GM19193 (cell line): ENCODE results near the gene ATP6V1E1.

Experiments
- POLR2A ChIP-seq: IDR thresholded peaks from 4 replicates; pipeline ENCODE4 v1.6.1; 2011; ENCODE audit not compliant: insufficient read depth, insufficient read length; ENCODE audit errors: extremely low read depth

The ATP6V1E1 gene

DNA sequence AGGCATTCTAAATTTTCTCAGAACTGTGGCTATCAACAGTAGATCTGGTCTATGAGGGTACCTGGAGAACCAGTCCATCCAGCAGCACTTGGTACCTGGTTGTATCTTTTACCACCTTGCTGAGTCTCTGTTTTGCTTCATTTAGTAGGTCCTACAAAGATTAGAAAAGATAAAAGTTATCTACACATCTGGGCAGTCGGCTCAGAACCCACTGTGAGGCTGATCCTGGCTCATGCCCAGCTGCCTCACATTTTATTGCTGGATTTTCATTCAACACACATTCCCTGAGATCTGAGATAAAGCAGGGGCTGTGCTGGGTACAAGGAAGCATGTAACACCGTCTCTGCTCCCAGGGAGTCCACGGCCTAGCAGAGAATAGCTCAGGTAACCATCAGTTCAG, 27.5 kb downstream of the ATP6V1E1 start:
- TF ChIP-seq POLR2A: no peak

DNA sequence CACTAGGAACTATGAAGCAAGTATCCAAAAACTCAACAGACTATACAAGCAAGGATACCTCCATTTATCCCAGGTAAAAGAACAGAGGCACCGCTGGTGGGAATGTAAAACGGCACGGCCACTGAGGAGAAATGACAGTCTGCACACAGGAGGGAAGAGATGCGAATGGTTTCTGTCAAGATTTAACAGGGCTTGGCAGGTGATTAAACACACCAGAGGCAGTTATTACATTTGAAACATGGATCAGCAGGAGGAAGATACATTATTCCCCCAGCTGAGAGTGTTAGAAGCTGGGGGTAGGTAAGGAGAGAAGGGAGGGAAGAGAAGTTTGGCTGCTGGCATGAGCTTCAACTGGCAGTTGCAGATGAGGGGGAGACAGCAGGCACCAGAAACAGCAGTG, 30.2 kb downstream of the ATP6V1E1 start:
- TF ChIP-seq POLR2A: no peak

- TF ChIP-seq POLR2A: no peak
Measured at GRCh38 chr22:17597217-17597616, 31.3 kb downstream of the ATP6V1E1 start.

DNA sequence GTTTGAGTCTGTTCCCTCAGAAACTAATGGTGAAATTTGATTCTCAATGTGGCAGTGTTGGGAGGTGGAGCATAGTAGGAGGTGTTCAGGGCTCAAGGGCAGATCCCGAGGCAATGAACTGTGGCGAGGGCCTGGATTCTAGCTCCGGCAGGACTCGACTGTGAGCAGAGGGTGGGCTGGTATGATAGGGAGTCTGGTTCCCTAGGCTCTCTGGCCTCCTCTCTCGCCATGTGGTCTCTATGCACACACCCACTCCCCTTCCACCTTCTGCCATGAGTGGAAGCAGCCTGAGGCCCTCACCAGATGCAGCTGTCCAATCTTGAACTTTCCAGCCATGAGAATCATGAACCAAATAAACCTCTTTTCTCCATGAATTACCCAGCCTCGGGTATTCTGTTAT, 32.3 kb downstream of the ATP6V1E1 start:
- TF ChIP-seq POLR2A: no peak

DNA sequence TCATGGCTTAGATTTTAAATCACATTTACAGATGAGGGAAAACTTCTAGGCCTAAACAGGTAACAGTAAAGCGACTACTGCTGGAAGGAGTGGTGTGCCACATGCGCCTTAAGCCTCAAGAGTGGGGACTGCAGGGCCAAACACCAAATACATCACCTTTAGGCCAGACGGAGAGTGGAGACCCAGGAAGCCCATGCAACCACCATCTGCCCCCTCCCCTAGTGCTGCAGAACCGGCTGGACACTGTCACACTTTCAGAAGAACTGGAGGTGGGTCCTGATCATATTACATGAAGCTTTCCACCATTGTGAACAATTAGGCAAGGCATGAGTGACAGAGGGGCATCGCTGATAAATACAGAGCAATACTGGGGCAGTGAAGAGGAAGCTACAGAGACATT, 36.3 kb downstream of the ATP6V1E1 start:
- TF ChIP-seq POLR2A: no peak

- TF ChIP-seq POLR2A: no peak
Measured at GRCh38 chr22:17590586-17590985, 38.0 kb downstream of the ATP6V1E1 start.

DNA sequence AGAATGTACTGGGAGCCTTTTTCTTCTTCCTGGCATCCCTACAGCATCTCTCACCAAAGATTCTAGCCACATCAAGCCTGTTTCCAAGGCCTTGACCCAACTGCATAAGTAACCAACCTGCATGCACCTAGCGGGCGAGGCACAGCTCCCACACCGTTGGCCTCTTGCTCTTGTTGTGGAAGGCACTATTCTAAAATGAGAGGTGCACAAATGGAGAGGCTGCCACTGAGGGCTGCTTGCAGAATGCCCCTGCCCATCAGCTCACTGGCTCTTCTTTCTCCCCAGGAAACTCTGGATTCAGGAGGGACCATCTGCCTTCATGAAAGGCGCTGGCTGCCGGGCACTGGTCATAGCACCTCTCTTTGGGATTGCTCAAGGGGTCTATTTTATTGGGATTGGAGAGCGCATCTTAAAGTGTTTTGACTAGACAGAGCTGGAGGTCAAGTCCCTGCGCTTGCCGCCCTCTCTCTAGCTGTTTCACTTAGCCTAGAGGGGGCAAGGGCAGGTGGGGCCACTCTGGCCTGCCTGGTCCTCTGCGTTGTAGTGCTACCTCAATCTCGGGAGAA, 38.7 kb downstream of the ATP6V1E1 start:
- peak; percentile 10 for TF ChIP-seq POLR2A

DNA sequence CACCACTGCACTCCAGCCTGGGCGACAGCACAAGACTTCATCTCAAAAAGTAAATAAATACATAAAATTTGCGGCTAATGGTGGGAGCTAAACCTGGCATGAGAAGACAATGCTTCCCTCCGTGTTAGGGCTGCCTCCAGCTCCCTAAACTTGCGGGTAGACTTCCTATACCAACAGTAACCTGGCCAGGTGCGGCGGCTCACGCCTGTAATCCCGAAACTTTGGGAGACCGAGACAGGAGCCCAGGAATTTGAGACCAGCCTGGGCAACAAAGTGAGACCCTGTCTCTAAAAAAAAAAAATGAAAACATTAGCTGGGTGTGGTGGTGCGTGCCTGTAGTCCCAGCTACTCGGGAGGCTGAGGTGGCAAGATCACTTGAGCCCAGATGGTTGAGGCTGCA, 39.9 kb downstream of the ATP6V1E1 start:
- TF ChIP-seq POLR2A: no peak

- TF ChIP-seq POLR2A: no peak
Measured at GRCh38 chr22:17587629-17588028, 40.9 kb downstream of the ATP6V1E1 start.

DNA sequence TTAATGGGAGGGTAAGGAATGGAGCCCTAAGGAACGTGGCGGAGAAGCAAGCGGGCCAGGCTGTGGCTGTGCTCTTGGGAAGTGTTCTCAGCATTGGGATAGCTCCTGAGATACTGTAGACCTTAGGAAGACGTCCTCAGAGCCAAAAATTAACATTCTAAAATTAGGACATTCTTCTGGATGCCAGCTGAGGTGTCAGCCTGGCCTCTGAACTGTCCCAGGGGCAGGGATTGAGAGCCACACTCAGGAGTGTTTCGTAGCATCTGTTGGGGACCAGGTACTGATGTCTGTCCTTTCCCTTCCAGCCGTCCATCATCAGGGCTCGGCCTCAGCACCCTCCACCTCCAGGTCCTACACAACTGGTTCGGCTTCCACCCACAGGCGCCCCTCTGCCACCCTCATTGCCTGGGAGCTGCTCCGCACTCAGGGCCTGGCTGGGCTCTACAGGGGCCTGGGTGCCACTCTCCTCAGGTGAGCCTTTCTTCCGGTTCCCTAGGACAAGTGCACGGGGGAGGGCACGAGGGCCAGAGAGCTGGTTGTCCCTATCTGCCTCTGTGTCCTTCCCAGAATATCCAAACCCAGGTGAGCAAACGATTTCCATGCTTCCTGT, 41.6 kb downstream of the ATP6V1E1 start:
- no peak for TF ChIP-seq POLR2A

DNA sequence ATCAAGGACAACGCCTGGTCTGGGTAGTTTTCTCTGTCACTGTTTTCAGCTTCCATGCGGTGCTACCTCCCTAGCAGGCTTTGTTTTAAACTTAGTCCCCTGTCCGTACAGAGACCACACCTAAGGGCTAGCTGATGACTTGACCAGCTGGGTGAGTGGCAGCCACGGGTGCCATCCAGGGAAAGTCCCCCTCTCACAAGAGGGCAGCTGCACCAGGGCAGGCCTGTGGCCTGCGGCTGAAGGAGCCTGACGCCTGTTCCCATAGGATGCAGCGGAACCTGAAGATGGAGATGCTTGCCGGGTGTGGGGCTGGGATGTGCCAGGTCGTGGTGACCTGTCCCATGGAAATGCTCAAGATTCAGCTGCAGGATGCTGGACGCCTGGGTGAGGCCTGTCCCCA, 45.4 kb downstream of the ATP6V1E1 start:
- no peak for TF ChIP-seq POLR2A

GRCh38 chr22:17581631-17582030, 46.9 kb downstream of the ATP6V1E1 start:
- no peak for TF ChIP-seq POLR2A

GRCh38 chr22:17581056-17581455, 47.5 kb downstream of the ATP6V1E1 start:
- TF ChIP-seq POLR2A: no peak

GRCh38 chr22:17580441-17581031, 48.0 kb downstream of the ATP6V1E1 start:
- no peak for TF ChIP-seq POLR2A

DNA sequence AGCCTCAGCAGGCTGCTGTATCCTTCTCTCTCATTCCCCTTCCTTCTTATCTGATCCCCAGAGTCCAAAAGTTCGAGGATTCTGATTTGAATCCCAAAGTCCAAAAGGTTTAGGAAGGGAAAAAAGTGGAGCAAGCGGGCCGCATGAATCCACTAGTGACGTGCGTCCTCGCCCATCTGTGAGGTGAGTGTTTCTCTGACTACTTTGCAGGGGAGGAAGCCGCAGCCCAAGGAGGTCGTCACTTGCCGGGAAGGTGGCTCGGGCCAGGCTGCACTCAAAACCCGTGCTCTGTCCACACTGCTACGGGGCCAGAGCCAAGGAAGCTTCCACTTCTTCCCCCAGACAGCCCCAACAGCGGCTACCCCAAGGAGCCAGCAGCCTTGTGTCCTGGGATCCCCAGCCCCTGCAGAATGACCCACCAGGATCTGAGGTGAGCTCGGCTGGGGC, 49.0 kb downstream of the ATP6V1E1 start:
- no peak for TF ChIP-seq POLR2A

DNA sequence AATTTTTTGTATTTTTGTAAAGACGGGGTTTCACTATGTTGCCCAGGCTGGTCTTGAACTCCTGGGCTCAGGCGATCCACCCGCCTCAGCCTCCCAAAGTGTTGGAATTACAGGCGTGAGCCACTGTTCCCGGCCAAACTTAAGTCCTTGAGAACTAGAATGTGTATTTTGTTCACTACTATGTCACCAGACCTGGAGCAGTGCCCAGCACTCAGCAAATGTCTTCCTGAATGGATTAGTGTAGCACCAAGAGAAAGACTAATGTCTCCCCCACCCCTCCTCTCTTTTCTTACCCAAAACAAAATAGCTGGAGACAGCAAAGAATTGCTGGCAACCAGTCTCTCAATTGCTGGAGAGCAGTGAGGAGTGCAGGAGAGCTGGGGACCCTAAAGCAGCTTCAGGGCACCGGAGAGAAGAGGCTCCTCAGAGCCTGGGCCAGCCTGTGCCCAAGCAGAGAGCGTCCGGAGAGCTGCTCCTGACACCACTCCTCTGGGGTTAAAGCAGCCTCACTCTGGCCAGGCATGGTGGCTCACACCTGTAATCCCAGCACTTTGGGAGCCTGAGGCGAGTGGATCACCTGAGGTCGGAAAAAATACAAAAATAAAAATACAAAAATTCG, 50.3 kb downstream of the ATP6V1E1 start:
- no peak for TF ChIP-seq POLR2A
